Measurements from ENCODE around the gene ECSCR.
A peak's percentile ranks its signal among the peaks of the same experiment; 100 is the strongest.

The ECSCR gene

GRCh38 chr5:139473565-139473964 lies 11.0 kb upstream of the ECSCR start:
- no peak for DNase-seq

GRCh38 chr5:139473105-139473504 lies 10.6 kb upstream of the ECSCR start:
- no peak for DNase-seq

GRCh38 chr5:139472386-139473030 lies 10.0 kb upstream of the ECSCR start:
- DNase-seq, result no peak

- no peak for DNase-seq
These were observed 8.3 kb upstream of the ECSCR start, which contains the start of gene SMIM33 for GRCh38 chr5:139470821-139471300. Gene SMIM33 (plus strand): TSS chr5:139471004. CDS start chr5:139471122, 118 bp downstream.

- peak; percentile 85 to 98 for DNase-seq
These were observed 5.9 kb upstream of the ECSCR start for GRCh38 chr5:139468421-139468931.

- no peak for DNase-seq
These were observed 845 bp downstream of the ECSCR start for GRCh38 chr5:139461698-139462097.

GRCh38 chr5:139461176-139461575 lies 1.4 kb downstream of the ECSCR start:
- no peak for DNase-seq

GRCh38 chr5:139460455-139460854 lies 2.1 kb downstream of the ECSCR start:
- DNase-seq, result no peak

GRCh38 chr5:139459451-139459934 lies 3.0 kb downstream of the ECSCR start:
- DNase-seq, result no peak

GRCh38 chr5:139458580-139459407 lies 3.7 kb downstream of the ECSCR start:
- peak; percentile 35 to 63 for DNase-seq

- DNase-seq, result no peak
These were observed 4.8 kb downstream of the ECSCR start for GRCh38 chr5:139457653-139458306.

- DNase-seq, result no peak
These were observed 5.3 kb downstream of the ECSCR start for GRCh38 chr5:139457241-139457640.

- DNase-seq, result no peak
These were observed 5.8 kb downstream of the ECSCR start for GRCh38 chr5:139456776-139457175.

- no peak for DNase-seq
These were observed 7.8 kb downstream of the ECSCR start for GRCh38 chr5:139454568-139455290.

GRCh38 chr5:139453683-139454567 lies 8.6 kb downstream of the ECSCR start:
- DNase-seq, result no peak

- DNase-seq, result no peak
These were observed 10.5 kb downstream of the ECSCR start for GRCh38 chr5:139451878-139452660.

- DNase-seq, result no peak
These were observed 11.4 kb downstream of the ECSCR start for GRCh38 chr5:139451176-139451575.

- no peak for DNase-seq
These were observed 15.4 kb downstream of the ECSCR start for GRCh38 chr5:139446956-139447779.

- DNase-seq, result no peak
These were observed 17.0 kb downstream of the ECSCR start for GRCh38 chr5:139445325-139446170.
